ENCODE results near the gene OPA1.

OPA1 gene

DNA sequence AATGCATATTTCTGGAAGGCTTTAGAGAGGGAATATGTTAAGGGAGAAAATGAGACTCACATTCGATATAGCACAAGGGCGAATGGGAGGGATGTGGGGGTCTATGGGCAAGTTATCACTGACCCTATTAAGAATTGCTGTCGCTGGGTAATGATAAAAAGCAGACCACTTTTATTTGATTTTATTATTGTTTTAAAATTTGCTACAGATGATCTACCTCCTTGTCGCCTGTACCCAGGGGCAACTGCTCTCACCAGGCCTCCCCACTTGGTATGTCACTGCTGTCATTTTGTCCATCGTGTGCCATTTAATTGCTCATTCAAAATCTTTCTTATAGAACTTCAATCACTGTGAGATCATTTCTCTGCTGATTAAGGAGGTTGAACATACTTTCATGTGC is 153.8 kb downstream of the OPA1 start:
- H3K79me2 ChIP-seq, result no peaks in the 10 kb centered on the region
- TF ChIP-seq, protein P1, sequence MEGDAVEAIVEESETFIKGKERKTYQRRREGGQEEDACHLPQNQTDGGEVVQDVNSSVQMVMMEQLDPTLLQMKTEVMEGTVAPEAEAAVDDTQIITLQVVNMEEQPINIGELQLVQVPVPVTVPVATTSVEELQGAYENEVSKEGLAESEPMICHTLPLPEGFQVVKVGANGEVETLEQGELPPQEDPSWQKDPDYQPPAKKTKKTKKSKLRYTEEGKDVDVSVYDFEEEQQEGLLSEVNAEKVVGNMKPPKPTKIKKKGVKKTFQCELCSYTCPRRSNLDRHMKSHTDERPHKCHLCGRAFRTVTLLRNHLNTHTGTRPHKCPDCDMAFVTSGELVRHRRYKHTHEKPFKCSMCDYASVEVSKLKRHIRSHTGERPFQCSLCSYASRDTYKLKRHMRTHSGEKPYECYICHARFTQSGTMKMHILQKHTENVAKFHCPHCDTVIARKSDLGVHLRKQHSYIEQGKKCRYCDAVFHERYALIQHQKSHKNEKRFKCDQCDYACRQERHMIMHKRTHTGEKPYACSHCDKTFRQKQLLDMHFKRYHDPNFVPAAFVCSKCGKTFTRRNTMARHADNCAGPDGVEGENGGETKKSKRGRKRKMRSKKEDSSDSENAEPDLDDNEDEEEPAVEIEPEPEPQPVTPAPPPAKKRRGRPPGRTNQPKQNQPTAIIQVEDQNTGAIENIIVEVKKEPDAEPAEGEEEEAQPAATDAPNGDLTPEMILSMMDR (IDR thresholded peaks at IDR 0.05), result no peak
- no peaks in the 10 kb centered on the region for H3K4me1 ChIP-seq
- H2AFZ ChIP-seq, result no peak overlapping the region
- H3K4me2 ChIP-seq (ENCODE audit: low read length), result no peak overlapping the region
- no peak overlapping the region for H3K4me3 ChIP-seq (ENCODE audit: low read depth, low read length)
- no peaks in the 10 kb centered on the region for H3K27me3 ChIP-seq (ENCODE audit: control insufficient read depth, insufficient read depth, low read length)
- no peaks in the 10 kb centered on the region for H3K36me3 ChIP-seq (ENCODE audit: control insufficient read depth, insufficient read depth, low read length)
- no peak overlapping the region for H3K27ac ChIP-seq
- H3K9me3 ChIP-seq (ENCODE audit: control insufficient read depth, low read length), result no peaks in the 10 kb centered on the region
- H3K9ac ChIP-seq, result no peak overlapping the region
